GM12864 (cell line): Measurements from ENCODE around the gene LDLRAD4.

Experiments
- DNase-seq: peaks from one replicate; pipeline ENCODE4 v3.0.0-alpha.2; 2011; ENCODE audit warnings: low read depth
- H3K4me3 ChIP-seq: 2 replicates; pipeline ENCODE4 v1.5.1; 2011; ENCODE audit warnings: mild to moderate bottlenecking, low read depth, low read length, control low read depth
- TF ChIP-seq, protein P1 (sequence below): IDR thresholded peaks from 2 replicates; pipeline ENCODE4 v1.5.1; 2011; ENCODE audit warnings: low read depth, mild to moderate bottlenecking, moderate library complexity, low read length, control low read depth, inconsistent platforms; ENCODE audit errors: missing control alignments

The LDLRAD4 gene

DNA sequence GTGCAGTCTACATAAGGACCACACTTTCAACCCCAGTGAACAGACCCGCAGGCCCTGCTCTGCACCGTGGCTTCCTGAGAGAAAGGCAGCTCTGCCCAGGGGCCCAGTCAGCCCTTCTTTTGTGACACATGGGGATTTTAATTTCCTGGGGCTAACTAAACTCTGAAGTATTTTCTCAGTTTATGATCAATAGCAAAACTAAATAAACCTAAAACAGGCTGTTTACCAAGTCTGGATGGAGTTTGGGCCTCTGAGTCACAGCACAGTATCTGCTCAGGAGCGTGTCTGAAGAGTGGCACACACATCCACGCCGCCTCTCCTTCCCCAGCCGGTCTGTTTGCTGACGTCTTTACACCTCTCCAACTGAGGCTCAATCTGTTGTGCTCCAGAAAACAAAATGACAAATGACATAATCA is 72.3 kb downstream of the LDLRAD4 start:
- TF ChIP-seq, protein P1, sequence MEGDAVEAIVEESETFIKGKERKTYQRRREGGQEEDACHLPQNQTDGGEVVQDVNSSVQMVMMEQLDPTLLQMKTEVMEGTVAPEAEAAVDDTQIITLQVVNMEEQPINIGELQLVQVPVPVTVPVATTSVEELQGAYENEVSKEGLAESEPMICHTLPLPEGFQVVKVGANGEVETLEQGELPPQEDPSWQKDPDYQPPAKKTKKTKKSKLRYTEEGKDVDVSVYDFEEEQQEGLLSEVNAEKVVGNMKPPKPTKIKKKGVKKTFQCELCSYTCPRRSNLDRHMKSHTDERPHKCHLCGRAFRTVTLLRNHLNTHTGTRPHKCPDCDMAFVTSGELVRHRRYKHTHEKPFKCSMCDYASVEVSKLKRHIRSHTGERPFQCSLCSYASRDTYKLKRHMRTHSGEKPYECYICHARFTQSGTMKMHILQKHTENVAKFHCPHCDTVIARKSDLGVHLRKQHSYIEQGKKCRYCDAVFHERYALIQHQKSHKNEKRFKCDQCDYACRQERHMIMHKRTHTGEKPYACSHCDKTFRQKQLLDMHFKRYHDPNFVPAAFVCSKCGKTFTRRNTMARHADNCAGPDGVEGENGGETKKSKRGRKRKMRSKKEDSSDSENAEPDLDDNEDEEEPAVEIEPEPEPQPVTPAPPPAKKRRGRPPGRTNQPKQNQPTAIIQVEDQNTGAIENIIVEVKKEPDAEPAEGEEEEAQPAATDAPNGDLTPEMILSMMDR: no peak
- no peak for DNase-seq
- H3K4me3 ChIP-seq: no peak overlapping the region

- H3K4me3 ChIP-seq: no peak overlapping the region
- TF ChIP-seq, protein P1: no peak
- no peak for DNase-seq
These were observed 72.7 kb downstream of the LDLRAD4 start for GRCh38 chr18:13291299-13291698.

DNA sequence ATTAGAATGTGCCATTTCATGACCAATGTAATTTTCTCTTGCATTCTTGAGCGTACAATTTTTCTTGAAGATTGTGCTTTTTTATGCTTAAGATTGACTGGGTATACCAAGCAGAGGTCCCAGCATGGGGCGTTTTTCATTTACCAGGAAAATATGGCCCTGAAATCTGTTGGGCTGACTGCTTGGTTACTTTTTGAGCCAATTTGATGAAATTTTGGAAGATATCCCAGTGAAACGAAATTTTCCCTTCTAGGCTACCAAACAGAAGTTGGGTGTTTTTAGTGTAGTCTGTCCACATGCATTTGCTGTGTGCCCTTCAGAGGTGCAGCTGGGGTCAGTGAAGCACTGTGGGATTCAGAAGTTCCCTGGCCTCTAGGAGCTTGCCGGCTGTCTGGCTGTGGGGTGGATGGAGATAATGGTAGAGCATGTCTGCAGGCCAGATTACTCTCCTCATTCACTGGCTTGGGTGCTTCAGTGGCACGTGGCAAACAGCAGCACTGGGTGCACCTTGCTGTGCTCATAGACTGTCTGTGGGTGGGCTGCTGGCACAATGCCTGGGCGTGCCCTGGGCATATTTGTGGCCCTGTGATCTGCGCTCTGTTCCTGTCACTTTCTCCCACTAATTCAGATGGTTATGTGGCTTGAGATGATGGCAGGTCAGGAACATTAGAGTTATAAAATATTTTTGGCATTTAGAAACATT is 73.3 kb downstream of the LDLRAD4 start:
- TF ChIP-seq, protein P1: no peak
- H3K4me3 ChIP-seq: no peak overlapping the region
- no peak for DNase-seq

- DNase-seq: no peak
- no peak overlapping the region for H3K4me3 ChIP-seq
- TF ChIP-seq, protein P1: no peak
These were observed 74.2 kb downstream of the LDLRAD4 start for GRCh38 chr18:13292736-13293135.

GRCh38 chr18:13294309-13294708 is 75.7 kb downstream of the LDLRAD4 start:
- no peak overlapping the region for H3K4me3 ChIP-seq
- DNase-seq: no peak
- TF ChIP-seq, protein P1: no peak

DNA sequence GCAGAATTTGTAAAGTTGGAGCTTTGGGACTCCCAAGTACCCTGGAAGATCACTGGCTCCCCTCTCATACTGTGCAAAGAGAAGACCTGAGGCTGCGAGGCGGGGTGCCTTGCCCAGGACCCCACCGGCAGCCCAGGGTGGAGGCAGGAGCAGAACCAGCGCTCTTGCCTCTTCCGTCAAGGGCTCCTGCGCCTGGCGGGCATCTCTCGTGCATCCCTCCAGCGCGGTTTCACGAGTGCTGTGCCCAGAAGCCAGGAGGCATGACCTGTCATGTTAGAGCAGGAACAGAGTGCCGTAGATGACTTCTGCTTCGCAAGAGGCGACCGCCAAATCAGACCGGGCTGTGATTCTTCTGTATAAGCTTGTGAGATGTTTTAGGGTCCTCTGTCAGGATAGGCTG is 77.3 kb downstream of the LDLRAD4 start:
- no peak for DNase-seq
- TF ChIP-seq, protein P1: no peak

DNA sequence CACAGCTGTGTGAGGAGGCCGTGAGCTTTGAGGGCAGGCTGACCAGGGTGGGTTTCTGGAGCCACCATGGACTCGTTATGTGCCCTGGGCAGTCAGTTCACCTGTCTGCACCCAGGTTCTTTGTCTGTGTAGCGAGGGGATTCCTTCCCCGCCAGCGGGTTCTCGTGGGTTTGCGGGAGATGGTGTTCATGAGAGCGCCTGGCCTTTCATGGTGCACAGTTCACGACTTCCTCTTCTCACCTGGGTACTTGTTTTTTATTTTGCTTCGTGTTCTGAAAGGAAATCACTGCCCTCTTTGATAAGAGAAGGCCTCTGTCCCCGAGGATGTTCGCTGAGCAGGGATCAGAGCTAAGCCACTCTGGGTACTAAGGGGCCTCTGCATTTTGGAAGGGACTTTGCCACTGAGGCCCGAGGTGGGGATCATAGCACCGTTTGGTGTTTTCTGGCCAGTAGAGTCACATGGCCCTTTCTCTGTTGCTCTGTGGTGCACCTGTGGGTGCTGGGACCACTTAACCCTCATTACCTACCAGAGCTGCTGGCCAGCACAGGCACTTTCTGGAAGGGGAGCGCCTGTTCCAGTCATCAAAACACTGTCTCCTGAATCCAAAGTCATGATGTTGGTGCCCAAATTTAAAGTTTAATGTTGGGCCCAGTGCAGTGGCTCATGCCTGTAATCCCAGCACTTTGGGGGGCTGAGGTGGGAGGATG is 78.5 kb downstream of the LDLRAD4 start:
- H3K4me3 ChIP-seq: no peak overlapping the region
- no peak for DNase-seq
- TF ChIP-seq, protein P1: no peak

More for the DNA sequence above, 77.3 kb downstream of the LDLRAD4 start:
- H3K4me3 ChIP-seq: no peak overlapping the region
